ENCODE data around the gene BMPER.

GRCh38 chr7:34139086-34139485 is 233.7 kb downstream of the BMPER start:
- TF ChIP-seq, protein P1, sequence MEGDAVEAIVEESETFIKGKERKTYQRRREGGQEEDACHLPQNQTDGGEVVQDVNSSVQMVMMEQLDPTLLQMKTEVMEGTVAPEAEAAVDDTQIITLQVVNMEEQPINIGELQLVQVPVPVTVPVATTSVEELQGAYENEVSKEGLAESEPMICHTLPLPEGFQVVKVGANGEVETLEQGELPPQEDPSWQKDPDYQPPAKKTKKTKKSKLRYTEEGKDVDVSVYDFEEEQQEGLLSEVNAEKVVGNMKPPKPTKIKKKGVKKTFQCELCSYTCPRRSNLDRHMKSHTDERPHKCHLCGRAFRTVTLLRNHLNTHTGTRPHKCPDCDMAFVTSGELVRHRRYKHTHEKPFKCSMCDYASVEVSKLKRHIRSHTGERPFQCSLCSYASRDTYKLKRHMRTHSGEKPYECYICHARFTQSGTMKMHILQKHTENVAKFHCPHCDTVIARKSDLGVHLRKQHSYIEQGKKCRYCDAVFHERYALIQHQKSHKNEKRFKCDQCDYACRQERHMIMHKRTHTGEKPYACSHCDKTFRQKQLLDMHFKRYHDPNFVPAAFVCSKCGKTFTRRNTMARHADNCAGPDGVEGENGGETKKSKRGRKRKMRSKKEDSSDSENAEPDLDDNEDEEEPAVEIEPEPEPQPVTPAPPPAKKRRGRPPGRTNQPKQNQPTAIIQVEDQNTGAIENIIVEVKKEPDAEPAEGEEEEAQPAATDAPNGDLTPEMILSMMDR (IDR thresholded peaks at IDR 0.05; ENCODE audit: poor library complexity, severe bottlenecking): no peak
- TF ChIP-seq EZH2 (IDR thresholded peaks at IDR 0.05; ENCODE audit: borderline replicate concordance, insufficient read depth, low read length, poor library complexity, severe bottlenecking) (no peak), TAF1 (IDR thresholded peaks at IDR 0.05; ENCODE audit: low read depth) (no peak)

All from neural cell (in vitro differentiated cells).